ENCODE data around the gene SEPTIN1.

GRCh38 chr16:30395155-30395991, 13.0 kb upstream of the SEPTIN1 start, which contains the start of gene ZNF48:
- TF ChIP-seq TCF12 (IDR thresholded peaks at IDR 0.05) (no peak), MAX (IDR thresholded peaks at IDR 0.05; ENCODE audit: low read depth) (peak; percentile 77), CHD2 (IDR thresholded peaks at IDR 0.05; ENCODE audit: low read length, partially characterized antibody) (peak; percentile 13), SIN3A (IDR thresholded peaks at IDR 0.05; ENCODE audit: borderline replicate concordance, low read depth, low read length) (peak; percentile 73; the same call in 1 of the 2 replicates)

All from SK-N-SH (cell line).